AG08396 (cell line): ENCODE results near the gene YWHAH.
A peak's percentile ranks its signal among the peaks of the same experiment; 100 is the strongest.

Source experiments
- DNase-seq: peaks from one replicate; pipeline ENCODE4 v3.0.0; 2012; ENCODE audit warnings: low spot score, mixed read lengths

The YWHAH gene

GRCh38 chr22:31950226-31950625 lies 5.9 kb downstream of the YWHAH start:
- DNase-seq = no peak

DNA sequence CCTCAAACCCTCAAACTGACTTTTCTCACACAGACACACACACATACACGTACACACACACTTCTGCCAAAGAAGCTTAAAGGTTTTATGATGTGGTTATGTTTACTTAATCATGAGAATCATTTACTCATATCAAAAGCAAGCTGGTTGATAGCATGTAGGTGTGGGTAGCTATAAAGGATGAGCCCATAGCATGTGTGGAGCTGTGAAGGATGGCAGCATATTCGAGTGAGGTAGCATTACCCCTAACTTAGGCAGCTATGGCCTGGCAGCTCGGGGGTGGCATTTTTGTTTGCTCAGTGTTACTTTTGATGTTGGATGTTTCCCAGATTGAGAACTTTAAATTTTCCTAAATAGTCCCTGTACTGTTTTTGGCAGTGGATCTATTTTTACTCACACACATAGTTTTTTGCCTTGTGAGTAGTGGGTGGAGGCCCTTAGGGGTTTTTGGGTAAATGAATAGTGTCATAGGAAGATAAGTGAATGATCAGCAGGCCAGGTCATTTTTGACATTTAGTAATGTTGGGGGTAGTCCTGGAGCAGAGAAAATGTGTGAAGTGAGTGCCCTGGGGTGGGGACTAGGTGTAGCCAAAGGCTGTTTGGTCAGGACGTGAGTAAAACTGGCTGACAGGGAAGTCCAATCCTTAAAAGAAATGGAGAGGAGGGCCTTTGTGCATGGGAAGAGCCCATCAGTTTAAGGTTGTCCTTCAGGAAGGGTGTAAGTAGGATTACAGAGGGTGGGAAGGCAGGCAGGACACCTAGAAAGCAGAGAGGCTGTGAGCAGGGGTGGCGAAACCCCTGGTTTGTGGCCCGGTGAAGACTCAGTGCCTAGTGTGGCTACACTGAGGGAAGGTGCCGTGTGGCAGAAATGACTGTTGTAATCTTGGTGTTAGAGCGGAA lies 7.1 kb downstream of the YWHAH start:
- DNase-seq = no peak

DNA sequence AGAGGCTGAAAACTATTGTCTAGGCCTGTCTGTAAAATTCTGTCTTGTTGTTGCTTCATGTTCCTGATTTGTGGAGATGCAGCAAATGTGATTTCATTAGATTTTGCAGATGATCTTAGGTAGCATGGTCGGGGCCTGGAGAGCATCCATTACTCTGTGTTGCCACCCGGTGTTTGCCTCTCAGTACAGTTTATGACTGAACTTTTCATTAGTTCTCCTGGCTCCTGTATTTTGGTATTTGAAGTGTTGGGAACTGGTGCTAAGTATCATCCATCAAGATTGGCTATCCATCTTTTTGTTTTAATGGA lies 7.7 kb downstream of the YWHAH start:
- no peak for DNase-seq

DNA sequence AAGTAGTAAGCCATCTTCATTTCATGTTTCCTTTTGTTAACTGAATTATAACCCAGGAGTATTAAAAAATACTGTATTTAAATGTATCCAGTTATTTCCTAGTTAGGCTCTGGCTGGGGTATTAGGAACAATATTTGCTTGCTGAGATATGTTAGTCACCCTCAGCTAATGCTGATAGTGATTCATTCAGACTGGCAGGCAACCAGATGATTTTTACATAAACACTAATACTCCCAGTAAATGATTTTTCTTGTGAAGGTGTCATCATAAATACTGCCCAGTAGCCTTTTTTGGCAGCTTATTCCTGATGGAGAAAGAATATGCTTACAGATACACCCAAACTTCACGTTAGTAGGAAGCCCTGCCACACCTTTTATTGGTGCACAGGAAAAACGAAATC lies 8.1 kb downstream of the YWHAH start:
- DNase-seq = peak; percentile 71

- DNase-seq = no peak
These were observed 8.9 kb downstream of the YWHAH start for GRCh38 chr22:31953261-31953660.

- no peak for DNase-seq
These were observed 10.5 kb downstream of the YWHAH start for GRCh38 chr22:31954535-31955523.

DNA sequence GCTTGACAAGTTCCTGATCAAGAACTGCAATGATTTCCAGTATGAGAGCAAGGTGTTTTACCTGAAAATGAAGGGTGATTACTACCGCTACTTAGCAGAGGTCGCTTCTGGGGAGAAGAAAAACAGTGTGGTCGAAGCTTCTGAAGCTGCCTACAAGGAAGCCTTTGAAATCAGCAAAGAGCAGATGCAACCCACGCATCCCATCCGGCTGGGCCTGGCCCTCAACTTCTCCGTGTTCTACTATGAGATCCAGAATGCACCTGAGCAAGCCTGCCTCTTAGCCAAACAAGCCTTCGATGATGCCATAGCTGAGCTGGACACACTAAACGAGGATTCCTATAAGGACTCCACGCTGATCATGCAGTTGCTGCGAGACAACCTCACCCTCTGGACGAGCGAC lies 12.0 kb downstream of the YWHAH start:
- no peak for DNase-seq

DNA sequence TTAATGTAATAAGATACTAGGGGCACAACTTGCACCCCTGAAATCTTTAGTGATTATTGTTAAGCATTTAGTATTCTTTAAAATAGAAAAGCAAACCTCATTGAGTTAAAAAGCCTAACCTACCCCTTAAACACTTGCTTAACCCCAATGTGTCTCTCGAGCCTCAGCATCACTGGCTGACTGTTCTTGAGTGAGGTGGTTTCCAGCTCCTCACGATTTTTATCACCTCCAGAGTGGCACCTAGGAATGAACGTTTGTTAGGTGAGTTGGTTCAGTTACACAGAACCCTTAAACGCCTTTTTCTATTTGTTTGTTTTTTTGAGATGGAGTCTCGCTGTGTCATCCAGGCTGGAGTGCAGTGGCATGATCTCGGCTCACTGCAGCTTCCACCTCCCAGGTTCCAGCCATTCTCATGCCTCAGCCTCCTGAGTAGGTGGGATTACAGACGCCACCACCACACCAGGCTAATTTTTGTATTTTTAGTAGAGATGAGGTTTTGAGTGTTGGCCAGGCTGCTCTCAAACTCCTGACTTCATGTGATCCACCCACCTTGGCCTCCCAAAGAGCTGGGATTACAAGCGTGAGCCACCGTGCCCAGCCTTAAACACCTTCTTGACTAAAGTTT lies 13.7 kb downstream of the YWHAH start:
- DNase-seq = no peak

DNA sequence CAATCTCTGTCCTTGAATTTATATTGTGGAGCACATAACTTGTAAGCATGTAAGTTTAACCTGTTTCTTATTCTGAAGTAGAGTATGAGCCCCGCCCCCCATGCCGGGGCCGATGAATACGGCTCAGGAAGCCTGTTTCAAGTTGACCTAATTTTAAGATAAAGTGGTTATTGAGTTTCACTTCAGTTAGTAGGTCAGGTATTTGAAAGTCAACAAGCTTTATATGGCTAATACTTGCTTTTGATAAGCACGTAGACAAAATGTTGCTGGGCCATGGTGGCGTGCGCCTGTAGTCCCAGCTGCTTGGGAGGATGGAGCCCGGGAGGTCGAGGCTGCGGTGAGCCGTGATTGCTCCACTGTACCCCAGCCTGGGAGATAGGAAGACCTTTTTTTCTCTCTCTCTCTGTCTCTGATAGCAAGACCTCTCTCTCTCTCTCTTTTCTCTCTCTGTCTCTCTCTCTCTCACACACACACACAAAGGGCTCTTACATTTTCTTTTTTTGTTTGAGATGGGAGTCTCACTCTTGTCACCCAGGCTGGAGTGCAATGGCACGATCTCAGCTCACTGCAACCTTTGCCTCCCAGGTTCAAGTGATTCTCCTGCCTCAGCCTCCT lies 14.4 kb downstream of the YWHAH start:
- DNase-seq = no peak

GRCh38 chr22:31960767-31961166 lies 16.4 kb downstream of the YWHAH start:
- no peak for DNase-seq

- no peak for DNase-seq
These were observed 18.2 kb downstream of the YWHAH start for GRCh38 chr22:31962387-31963125.

GRCh38 chr22:31968022-31968421 lies 23.7 kb downstream of the YWHAH start:
- no peak for DNase-seq

DNA sequence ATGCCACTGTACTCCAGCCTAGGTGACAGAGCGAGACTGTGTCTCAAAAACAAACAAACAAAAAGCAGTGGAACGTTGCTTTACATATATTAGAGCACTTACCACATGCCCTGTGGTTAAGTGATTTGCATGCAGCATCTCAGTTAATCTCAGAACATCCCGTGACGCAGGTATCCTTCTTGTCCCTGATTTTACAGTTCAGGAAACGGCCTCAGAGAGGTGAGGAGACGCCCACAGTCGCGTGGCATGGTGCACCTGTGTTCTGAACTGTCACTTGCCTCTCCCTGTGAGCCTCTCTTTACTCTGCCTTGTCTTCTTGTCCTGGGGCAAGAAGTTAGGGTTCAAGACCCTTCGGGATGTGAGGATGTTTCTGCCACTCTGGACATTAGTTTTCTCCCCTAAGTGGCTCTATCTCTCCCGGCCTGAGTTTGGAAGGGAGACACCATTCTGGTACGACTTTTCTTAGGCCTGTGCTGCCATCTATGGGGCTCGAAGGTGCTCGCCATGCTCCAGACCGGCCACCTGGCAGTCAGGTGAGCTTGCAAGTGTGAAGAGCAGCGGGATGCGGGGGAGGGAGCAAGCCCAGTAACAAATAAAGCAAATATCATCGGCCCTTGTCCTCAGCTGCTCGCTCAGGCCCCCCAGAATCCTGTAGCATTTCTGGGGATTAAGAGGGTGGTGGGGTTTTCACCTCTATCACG lies 25.6 kb downstream of the YWHAH start:
- DNase-seq = peak; percentile 69

DNA sequence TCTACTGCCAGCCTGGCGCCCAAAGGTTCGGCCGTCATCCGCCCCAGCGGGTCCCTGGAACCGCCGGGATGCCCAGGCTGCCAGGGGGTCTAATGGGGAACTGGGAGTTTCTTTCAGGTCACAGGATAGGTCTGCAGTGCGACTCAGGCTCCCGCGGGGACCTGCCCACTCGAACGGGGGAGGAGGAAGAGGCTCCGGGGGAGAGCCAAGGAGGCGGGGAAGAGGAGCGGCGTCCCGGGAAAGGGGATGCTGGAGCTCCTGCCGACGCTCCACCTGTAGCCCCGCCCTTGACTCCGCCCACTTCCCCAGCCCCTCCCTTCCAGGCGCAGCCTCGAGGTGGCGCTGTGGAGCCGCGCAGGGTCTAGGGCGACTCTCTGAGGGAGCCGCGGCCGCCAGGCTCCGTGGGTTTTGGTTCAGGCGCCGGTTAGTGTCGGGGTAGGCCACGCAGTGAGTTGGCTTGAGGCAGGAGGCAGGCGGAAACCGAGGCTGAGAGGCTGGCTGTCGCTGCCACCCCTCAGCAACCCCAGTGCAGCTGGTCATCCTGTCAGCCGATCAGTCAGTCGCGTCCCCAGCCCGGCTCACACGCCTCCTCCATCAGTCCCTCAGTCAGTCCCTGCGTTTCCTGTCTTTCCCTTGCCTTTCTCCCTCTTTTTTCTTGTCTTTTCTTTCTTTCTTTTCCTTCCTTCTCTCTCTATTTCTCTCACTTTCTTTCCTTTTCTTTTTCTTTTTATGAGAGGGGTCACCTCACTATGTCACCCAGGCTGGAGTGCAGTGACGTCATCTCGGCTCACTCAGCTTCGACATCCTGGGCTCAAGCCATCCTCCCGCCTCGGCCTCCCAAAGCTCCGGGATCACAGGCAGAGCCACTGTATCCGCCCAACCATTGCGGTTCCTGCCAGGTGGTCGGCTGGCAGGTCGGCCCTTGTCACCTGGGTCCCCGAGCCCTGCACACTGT lies 26.4 kb downstream of the YWHAH start:
- DNase-seq = peak; percentile 91

GRCh38 chr22:31972180-31972579 lies 27.8 kb downstream of the YWHAH start:
- no peak for DNase-seq

DNA sequence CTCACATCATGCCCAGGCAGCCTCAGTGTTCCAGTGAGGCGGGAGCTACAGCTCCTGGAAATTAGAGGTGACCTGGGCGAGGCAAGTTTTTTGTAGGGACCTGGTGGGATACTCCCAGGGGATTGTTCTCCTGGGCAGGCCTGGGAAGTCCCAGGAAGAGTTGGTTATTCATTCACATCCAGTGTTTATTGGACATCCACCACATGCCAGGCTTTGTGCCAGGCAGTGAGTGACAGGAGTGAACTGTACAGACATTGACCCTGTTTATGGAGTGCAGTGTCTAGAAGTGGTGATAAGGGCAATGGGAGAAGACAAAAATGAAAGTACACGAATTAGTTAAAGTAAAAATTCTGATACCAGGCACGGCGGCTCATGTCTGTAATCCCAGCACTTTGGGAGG lies 29.4 kb downstream of the YWHAH start:
- DNase-seq = no peak

GRCh38 chr22:31977141-31977841 lies 33.0 kb downstream of the YWHAH start:
- peak; percentile 82 for DNase-seq

DNA sequence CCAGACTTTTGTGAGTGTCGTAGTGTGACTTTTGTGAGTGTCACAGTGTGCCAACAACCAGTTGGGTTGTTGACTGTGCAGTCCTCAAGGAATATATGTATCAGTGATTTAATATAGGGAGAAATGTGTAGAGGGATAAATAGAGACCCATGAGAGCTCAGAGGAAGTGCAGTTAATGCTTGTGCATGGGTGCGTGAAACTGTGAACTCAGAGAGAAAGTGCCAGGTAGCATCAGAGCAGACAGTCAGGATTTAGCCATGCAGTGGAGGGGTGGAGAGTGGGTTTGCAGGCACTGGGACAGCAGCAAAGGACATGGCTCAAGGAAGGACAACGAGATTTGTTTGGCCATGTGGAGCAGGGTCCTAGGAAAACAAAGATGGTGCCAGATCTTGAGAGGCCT lies 33.6 kb downstream of the YWHAH start:
- no peak for DNase-seq

DNA sequence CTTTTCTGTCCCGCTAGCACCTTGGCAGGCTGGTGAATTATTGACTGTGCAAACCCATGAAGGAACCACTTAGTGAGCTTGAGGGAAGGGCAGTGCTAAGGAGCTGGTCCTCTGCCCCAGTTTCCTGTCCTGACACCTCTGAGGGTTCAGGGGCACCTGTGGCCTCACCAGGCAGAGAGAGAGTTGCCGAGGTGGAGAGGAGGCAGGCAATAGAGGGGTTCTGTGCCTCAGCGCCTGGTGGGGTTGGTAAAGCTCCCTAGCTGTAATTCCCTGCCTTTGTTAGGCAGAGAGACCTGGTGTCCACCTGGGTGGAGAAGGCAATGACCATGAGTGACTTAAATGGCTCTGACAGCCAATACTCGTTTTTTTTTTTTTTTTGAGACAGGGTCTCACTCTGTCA lies 36.3 kb downstream of the YWHAH start:
- no peak for DNase-seq
